ENCODE results near the gene CNPY1. TPM values are rescaled to one million over a fixed set of nuclear protein-coding genes. Genes with fewer than 3 reads are reported as not detected.

The CNPY1 gene
- total RNA-seq, 4 donors from 2014 or later = not detected

DNA sequence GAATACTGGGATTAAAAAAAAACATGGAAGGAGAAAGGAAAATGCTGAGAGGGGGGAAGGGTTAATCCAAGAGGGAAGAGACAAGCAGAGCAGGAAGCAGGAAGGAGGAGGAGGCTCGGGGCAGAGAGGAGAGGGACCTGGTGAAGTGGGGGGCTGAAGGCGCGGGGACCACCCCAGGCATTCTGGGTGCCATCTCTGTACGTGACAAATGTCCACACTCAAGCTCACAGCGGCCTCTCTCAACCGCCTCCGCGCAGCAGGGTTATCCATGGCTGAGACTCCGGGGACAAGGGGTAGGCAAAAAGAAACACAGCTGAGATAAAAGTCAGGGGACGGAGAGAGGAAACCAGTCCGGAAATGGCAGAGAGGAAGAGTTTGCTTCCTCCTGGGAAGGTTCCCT is 54.5 kb downstream of the CNPY1 start:
- no peaks in the 10 kb centered on the region for H3K9me3 ChIP-seq
- H3K27ac ChIP-seq = no peak overlapping the region
- peaks cover 0 to 20% (median 0%) of the 10 kb centered on the region in 3 donors for H3K4me1 ChIP-seq
- ATAC-seq = no peak
- H3K36me3 ChIP-seq = no peaks in the 10 kb centered on the region
- 61 to 67% methylated on average over 1 to 9 of the region's 11 CpGs for WGBS, 2 donors (ENCODE audit: low coverage in 1 of 2)
- TF ChIP-seq POLR2AphosphoS5 (IDR thresholded peaks at IDR 0.05) (no peak), EP300 (IDR thresholded peaks at IDR 0.05) (no peak), POLR2A (IDR thresholded peaks at IDR 0.05) (no peak)
- TF ChIP-seq, protein P1, sequence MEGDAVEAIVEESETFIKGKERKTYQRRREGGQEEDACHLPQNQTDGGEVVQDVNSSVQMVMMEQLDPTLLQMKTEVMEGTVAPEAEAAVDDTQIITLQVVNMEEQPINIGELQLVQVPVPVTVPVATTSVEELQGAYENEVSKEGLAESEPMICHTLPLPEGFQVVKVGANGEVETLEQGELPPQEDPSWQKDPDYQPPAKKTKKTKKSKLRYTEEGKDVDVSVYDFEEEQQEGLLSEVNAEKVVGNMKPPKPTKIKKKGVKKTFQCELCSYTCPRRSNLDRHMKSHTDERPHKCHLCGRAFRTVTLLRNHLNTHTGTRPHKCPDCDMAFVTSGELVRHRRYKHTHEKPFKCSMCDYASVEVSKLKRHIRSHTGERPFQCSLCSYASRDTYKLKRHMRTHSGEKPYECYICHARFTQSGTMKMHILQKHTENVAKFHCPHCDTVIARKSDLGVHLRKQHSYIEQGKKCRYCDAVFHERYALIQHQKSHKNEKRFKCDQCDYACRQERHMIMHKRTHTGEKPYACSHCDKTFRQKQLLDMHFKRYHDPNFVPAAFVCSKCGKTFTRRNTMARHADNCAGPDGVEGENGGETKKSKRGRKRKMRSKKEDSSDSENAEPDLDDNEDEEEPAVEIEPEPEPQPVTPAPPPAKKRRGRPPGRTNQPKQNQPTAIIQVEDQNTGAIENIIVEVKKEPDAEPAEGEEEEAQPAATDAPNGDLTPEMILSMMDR (IDR thresholded peaks at IDR 0.05) = no peak
- no peak overlapping the region for H3K4me3 ChIP-seq
- H3K27me3 ChIP-seq = peaks cover 93% of the 10 kb centered on the region

DNA sequence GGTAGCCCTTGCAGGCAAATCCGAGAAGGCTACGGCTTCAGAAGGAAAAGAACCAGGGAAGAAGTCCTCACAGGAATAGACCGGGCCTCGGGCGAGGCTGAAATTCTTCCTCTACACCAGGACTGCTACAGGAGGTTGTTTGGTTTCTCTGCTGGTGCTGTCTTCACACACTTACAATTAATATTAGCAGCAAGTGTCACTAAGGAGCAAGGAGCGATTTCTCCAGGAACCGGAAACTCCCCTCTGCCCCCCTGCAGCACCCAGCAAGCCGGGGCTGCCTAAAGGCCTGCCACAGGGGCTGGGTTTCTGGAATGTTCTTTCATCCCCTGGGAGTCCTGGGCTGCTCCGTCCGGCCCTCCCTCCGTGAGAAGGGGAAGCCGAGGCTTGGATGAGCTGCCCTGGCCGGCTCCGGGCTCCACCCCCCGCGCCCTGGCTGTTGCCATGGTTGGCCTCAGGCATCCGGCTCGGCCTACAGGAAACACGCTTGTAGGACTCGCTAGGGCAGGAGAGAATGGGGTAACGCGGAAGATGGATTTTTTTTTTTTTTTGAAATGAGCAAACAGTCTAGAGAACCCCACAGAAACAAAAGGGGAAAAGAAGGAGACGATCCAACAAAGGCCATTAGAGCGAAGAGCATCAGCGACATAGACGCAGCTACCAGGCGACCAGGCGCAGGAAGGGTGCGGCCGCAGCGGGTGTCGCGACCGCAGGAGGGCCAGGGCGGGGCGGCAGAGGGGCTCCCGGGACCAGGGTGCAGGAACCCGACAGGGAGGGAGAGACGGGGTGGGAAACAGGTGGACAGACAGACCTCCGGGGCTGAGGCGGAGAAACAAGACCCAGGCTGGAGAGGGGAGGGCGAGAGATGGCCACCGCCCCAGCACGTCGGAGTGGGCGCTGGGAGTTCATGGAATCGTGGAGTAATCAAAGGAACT is 55.4 kb downstream of the CNPY1 start:
- peaks cover 93% of the 10 kb centered on the region for H3K27me3 ChIP-seq
- peak overlapping the region; percentile 16 to 53 for H3K4me3 ChIP-seq
- TF ChIP-seq EP300 (IDR thresholded peaks at IDR 0.05) (no peak), POLR2A (IDR thresholded peaks at IDR 0.05) (no peak), POLR2AphosphoS5 (IDR thresholded peaks at IDR 0.05) (no peak)
- TF ChIP-seq, protein P1 (IDR thresholded peaks at IDR 0.05) = no peak
- WGBS, 2 donors (ENCODE audit: low coverage in 1 of 2) = 44% methylated on average over 14 to 28 of the region's 47 CpGs
- H3K4me1 ChIP-seq = peaks cover 0 to 20% (median 0%) of the 10 kb centered on the region in 3 donors
- peak; percentile 50 for ATAC-seq
- no peaks in the 10 kb centered on the region for H3K36me3 ChIP-seq
- H3K27ac ChIP-seq = peak overlapping the region in 3 of 4 donors; percentile 28 to 55 (median 53)
- no peaks in the 10 kb centered on the region for H3K9me3 ChIP-seq

DNA sequence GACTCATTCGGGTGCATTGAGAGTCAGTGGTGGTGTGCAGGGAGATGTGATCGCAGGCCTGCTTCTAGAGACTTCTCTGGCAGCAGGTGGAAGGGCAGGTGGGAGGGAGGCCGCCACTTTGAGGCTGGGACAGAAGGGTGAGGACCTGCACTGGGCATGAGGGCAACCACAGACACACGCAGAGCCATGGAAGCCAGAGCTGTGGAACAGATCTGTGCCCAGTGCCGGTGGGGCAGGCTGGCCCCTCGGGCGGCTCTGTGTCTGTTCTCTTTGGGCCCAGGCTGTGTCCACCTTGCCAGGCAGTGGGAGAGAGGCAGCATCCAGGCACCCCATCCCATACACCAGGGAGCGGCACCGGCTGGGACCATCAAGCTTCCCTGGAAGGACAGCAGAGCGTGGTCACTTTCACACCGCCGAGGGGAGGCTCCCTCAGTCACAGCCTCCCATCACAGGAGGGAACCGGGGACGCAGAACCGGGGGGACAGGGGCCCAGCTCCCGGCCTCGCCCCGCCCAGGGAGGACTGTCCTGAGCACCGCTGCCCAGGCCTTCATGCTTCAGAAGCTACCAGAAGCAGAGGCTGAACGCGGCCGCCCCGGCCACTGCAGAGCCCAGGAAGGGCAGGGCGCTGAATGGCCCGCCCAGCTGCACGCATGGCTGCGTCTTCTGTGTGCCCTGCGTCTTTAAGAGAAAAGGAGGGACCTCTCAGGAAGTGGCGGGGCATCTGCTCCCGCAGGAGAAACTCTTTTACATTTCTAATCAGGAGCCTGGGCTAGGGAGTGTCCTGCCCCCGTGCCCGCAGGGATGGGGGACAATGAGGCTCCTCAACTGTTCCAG is 56.3 kb downstream of the CNPY1 start:
- Histone ChIP-seq H3K4me1 (peaks cover 0 to 20% (median 0%) of the 10 kb centered on the region in 3 donors), H3K36me3 (no peaks in the 10 kb centered on the region), H3K9me3 (no peaks in the 10 kb centered on the region), H3K27ac (peak overlapping the region in 2 of 4 donors; percentile 53 to 55), H3K27me3 (peaks cover 91% of the 10 kb centered on the region), H3K4me3 (peak overlapping the region; percentile 16 to 53)
- TF ChIP-seq POLR2AphosphoS5 (IDR thresholded peaks at IDR 0.05) = no peak
- TF ChIP-seq EP300 (IDR thresholded peaks at IDR 0.05) = no peak
- TF ChIP-seq POLR2A (IDR thresholded peaks at IDR 0.05) = no peak
- TF ChIP-seq, protein P1 (IDR thresholded peaks at IDR 0.05) = no peak
- 0 to 87% methylated on average over 1 to 4 of the region's 32 CpGs for WGBS, 2 donors (ENCODE audit: low coverage in 1 of 2)
- peak; percentile 28 for ATAC-seq

DNA sequence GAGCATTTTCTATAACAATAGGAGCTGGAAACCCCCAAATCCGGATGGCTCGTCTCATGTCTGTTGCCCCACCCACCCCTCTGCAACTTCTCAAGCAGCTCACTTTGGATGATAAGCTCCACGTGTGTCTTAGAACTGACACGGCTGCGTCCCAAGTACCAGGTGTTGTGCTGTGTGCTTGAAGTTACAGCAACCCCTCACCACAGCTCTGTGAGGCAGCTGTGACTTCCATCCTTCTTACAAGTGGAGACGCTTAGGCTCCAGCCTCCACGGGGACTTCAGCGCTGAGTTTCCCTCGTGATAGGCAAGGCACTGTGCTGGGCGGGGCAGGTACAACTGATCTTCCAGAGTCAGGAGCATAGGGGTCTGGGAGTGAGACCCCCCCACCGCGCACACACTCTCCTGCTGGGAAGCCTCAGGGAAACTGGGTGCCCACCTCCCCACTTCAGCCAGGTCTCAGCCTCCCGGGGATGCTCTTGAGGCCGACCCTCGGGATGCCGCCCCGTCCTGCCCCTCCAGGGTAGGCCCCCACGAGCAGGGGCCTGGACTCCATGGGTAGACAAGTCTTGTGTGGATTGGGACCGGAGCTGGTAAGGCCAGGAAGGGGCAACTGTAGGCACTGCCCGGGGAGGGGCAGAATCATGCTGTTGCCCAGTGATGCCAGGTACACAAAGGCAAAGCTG is 57.1 kb downstream of the CNPY1 start:
- WGBS, 2 donors (ENCODE audit: low coverage in 1 of 2) = 17 to 49% methylated on average over 3 to 5 of the region's 20 CpGs
- Histone ChIP-seq H3K9me3 (no peaks in the 10 kb centered on the region), H3K36me3 (no peaks in the 10 kb centered on the region), H3K4me3 (no peak overlapping the region), H3K27me3 (peaks cover 91% of the 10 kb centered on the region), H3K4me1 (peaks cover 0 to 20% (median 0%) of the 10 kb centered on the region in 3 donors), H3K27ac (no peak overlapping the region)
- TF ChIP-seq, protein P1 (IDR thresholded peaks at IDR 0.05) = no peak
- TF ChIP-seq EP300 (IDR thresholded peaks at IDR 0.05) (no peak), POLR2A (IDR thresholded peaks at IDR 0.05) (no peak), POLR2AphosphoS5 (IDR thresholded peaks at IDR 0.05) (no peak)
- ATAC-seq = no peak
